HPDE6-E6E7 (cell line): ENCODE results near the gene GLS2.
"Not testable (repeated sequence)": the region's sequence is repeated elsewhere in the genome, so short reads cannot be mapped to it uniquely, and the experiment has no call there.

Source experiments
- DNase-seq: peaks from one replicate; pipeline ENCODE4 v3.0.0; 2011; ENCODE audit warnings: missing footprints; ENCODE audit errors: extremely low spot score

GLS2 gene

DNA sequence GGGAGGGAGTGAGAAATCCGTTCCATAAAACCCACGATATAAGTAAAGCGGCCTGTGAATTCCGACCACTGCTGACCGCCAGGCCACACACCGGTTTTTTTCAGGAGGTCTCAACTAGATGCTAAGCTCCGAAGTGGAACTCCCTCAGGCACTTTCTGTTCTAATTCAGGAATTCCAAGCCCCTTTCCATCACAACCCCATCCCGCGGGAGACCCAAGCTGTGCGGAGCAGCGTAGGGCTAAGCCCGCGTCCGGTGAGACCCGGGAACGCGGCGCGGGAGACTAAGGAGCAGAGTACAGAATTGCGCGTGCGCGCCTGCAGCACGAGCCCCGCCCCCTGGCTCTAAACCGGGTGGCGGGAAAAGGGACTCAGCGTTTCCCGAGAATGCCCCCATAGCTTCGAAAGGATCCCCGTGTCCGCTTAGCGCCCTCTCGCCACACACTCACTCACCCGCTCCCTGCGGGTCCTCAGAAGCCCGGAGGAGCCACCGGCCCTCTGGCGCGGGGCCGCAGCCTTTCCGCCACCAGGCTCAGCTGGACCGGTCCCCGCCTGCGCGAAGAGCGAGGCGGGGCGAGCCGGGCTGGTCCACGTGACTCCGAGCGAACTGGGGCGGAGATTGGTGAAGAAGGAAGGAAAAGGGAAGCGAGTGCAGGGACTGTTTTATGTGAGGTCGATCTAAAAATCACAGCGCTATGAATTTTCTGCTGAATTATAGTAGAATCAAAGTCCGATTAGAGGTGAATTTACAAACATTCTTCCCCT, 38.9 kb downstream of the GLS2 start, which contains the start of gene TIMELESS:
Gene TIMELESS (minus strand): TSS at position 567 of the 762 bp plus-strand sequence. CDS start 15,256 bp downstream, outside the sequence.
- peak; percentile 98 for DNase-seq

DNA sequence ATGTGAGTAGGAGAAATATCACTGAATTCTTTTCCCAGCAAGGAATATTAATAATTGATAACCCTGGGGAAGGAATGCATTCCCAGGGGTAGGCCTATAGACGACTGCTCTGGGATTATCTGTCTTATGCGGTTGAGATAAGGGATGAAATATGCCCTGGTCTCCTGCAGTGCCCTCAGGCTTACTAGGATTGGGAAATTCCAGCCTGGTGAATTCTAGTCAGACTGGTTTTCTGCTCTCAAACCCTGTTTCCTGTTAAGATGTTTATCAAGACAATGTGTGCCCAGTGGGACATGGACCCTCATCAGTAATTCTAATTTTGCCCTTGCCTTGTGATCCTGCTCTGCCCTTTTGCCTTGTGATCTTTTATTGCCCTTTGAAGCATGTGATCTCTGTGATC, 44.8 kb downstream of the GLS2 start:
- DNase-seq = not testable (repeated sequence)

DNA sequence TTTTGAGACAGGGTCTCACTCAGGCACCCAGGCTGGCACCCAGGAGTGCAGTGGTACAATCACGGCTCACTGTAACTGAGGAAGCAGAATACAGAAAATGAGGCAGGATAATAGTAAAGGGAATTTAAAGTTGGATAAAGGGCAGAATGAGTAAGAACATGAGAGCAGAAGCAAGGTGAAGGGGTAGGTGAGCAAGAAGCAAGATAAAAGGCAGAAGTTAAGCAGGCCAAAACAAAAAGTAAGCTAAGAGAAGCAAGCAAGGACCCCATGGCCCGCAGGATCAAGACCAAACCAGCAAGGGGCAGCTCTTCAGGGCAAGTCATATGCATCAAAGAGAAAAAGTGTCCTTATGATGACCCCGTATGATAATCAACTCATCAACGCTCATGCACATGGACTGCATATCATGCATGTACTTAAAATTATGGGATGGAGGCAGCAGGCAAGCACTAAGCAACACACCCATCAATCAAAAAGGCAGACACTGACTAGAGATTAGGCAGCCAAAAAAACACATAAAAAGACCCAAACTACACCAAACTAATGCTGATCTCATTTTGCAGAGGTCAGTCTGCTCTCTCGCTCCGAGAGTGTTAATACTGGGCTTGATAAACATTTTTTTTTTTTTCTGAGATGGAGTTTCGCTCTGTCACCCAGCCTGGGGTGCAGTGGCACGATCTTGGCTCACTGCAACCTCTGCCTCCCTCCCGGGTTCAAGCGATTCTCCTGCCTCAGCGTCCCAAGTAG, 50.4 kb downstream of the GLS2 start:
- DNase-seq = no peak

DNA sequence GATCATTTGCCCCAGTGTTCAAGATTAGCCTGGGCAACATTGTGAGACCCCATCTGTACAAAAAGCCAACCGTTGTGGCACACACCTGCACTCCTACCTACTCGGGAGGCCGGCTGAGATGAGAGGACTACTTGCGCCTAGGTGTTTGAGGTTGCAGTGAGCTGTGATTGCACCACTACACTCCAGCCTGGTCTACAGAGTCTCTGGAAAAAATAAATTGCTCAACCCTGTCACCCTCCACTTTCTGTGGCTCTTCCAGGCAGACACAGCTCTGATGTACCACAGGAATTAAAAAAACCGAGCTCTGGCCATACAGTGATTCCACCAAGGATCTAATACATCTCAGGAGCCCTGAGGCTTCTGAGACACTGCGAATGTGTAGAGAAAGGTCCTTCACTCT, 53.1 kb downstream of the GLS2 start:
- DNase-seq = no peak

DNA sequence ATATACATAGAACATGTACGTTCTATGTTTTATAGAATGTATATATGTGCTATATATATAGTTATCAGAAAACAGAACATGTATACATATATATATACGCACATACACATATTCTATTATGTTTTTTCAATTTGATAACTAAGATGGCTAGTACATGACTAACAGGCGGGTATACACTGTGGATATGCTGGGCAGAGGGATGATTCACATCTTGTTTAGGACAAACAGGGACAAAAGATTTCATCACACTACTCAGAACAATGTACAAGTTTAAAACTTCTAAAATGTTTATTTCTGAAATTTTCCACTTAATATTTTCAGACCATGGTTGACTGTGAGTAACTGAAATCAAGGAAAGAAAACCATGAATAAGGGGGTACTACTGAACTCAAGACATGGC, 56.1 kb downstream of the GLS2 start:
- DNase-seq = no peak

DNA sequence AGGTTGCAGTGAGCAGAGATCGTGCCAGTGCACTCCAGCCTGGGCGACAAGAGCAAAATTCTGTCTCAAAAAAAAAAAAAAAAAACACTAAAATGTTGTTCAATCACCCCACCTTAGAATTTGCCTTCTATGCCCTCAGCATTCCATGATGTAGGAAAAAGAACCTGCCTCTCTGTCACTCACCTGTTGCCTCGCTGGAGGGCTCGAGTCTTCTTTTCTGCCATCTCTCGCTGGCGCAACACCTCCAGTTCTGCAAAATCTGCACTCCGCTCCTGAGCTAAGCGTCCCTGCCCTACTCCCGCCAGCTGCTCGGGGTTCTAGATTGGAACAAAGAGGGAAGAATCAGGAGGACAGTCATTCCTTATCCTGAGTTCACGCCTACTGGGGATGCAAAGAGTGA, 56.7 kb downstream of the GLS2 start:
- no peak for DNase-seq

DNA sequence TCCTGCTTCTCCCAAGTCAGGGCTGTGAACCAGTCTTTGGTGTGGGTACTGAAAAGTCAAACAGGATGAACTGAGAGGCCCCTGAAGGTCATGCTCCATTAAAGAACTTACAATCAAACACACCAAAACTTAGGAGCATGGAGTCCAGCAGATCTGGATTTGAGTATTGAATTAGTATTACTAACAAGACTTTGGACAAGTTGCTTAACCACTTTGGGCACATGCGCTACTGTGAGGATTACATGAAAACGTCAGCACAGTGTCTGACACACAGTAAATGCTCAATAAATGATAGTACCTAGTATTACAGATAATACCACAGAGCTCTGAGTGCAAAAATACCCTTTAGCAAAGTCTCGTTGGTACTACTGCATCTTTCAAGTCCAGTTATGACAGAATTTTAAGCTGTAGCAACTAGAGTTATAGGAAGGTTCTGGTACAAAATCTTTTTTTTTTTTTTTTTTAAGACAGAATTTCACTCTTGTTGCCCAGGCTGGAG, 62.0 kb downstream of the GLS2 start:
- no peak for DNase-seq

DNA sequence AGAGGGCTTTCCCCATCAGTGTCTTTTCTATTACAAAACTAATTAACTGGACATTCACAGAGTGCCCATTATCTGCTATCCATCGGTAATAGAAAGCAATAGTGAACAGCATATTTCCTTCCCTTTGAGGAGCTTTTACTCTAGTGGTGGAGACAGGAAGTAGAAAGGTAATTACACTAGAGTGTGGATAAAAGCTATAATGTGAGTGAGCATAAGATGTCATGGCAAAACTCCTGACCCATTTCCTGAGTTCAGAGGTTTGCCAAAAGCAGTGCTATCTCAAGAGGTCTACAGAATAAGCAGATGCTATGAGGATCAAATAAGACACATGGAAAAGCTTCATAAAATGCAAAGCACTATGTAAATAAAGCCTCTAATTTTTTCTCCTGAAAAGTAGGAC, 62.8 kb downstream of the GLS2 start:
- DNase-seq = no peak
